GM20431 (cell line): ENCODE results near the gene BAZ2A.
"Not testable (repeated sequence)": the region's sequence is repeated elsewhere in the genome, so short reads cannot be mapped to it uniquely, and the experiment has no call there.

Experiments used
- in situ Hi-C: fragments of 300-500 bp; cut with MseI, MboI; formaldehyde crosslinking; loops from one replicate; pipeline ENCODE4 v1.15.0; 2020; ENCODE audit warnings: low sequenced_read_pairs; ENCODE audit not compliant: unreplicated experiment

BAZ2A gene

GRCh38 chr12:56599797-56600196 lies 30.3 kb downstream of the BAZ2A start:
- in situ Hi-C loops: no loop called here

GRCh38 chr12:56599041-56599440 lies 31.1 kb downstream of the BAZ2A start:
- in situ Hi-C loops: no loop called here

- in situ Hi-C loops: no loop called here
Observed at GRCh38 chr12:56596815-56597214, 33.3 kb downstream of the BAZ2A start.

GRCh38 chr12:56593909-56594621 lies 36.1 kb downstream of the BAZ2A start:
- in situ Hi-C loops: no loop called here

GRCh38 chr12:56591961-56592360 lies 38.2 kb downstream of the BAZ2A start:
- in situ Hi-C loops: no loop called here

GRCh38 chr12:56591126-56591525 lies 39.0 kb downstream of the BAZ2A start:
- in situ Hi-C loops: no loop called here

- in situ Hi-C loops: no loop called here
Observed at GRCh38 chr12:56590237-56590830, 39.8 kb downstream of the BAZ2A start.

- in situ Hi-C loops: no loop called here
Observed at GRCh38 chr12:56589783-56590182, 40.3 kb downstream of the BAZ2A start.

- in situ Hi-C loops: no loop called here
Observed at GRCh38 chr12:56585098-56585497, 45.0 kb downstream of the BAZ2A start.

GRCh38 chr12:56581418-56582145 lies 48.5 kb downstream of the BAZ2A start:
- in situ Hi-C loops: no loop called here

GRCh38 chr12:56578983-56579546 lies 51.1 kb downstream of the BAZ2A start:
- in situ Hi-C loops: no loop called here

- in situ Hi-C loops: not testable (repeated sequence)
Observed at GRCh38 chr12:56577248-56577647, 52.9 kb downstream of the BAZ2A start.

- in situ Hi-C loops: no loop called here
Observed at GRCh38 chr12:56574210-56574609, 55.9 kb downstream of the BAZ2A start.

- in situ Hi-C loops: no loop called here
Observed at GRCh38 chr12:56572288-56572687, 57.8 kb downstream of the BAZ2A start.

GRCh38 chr12:56571121-56571520 lies 59.0 kb downstream of the BAZ2A start:
- in situ Hi-C loops: no loop called here

GRCh38 chr12:56568146-56568545 lies 62.0 kb downstream of the BAZ2A start:
- in situ Hi-C loops: loop anchor here (10.0 kb wide), 1 partner anchor 53 kb away; no protein-coding TSS in a partner anchor

- in situ Hi-C loops: loop anchor here (10.0 kb wide), 1 partner anchor 51 kb away; no protein-coding TSS in a partner anchor
Observed at GRCh38 chr12:56565510-56566101, 64.5 kb downstream of the BAZ2A start.

GRCh38 chr12:56551070-56551469 lies 79.1 kb downstream of the BAZ2A start:
- in situ Hi-C loops: no loop called here

- in situ Hi-C loops: no loop called here
Observed at GRCh38 chr12:56546680-56547079, 83.4 kb downstream of the BAZ2A start.
